ENCODE results near the gene ZNF791.
"Not testable (repeated sequence)": the region's sequence is repeated elsewhere in the genome, so short reads cannot be mapped to it uniquely, and the experiment has no call there.

ZNF791 gene

DNA sequence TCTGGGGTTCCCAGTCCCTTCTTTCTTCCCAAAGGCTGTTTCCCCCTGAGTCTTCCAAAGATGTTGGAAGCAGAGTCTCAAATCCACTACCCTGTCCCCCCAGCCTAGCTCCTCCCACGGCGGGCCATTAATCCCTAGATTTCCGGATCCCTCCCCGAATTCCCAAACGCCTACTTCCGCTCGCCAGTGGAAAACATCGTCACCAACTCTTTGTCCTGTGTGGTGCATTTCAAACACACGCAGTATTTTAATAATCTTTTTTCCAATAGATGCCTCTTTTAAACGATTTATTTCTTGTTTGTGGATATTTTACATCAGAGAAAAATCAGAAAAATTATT is 610 bp downstream of the ZNF791 start:
- peak overlapping the region; percentile 86 for H3K4me3 ChIP-seq (ENCODE audit: low read depth, low read length)
- TF ChIP-seq, protein P1, sequence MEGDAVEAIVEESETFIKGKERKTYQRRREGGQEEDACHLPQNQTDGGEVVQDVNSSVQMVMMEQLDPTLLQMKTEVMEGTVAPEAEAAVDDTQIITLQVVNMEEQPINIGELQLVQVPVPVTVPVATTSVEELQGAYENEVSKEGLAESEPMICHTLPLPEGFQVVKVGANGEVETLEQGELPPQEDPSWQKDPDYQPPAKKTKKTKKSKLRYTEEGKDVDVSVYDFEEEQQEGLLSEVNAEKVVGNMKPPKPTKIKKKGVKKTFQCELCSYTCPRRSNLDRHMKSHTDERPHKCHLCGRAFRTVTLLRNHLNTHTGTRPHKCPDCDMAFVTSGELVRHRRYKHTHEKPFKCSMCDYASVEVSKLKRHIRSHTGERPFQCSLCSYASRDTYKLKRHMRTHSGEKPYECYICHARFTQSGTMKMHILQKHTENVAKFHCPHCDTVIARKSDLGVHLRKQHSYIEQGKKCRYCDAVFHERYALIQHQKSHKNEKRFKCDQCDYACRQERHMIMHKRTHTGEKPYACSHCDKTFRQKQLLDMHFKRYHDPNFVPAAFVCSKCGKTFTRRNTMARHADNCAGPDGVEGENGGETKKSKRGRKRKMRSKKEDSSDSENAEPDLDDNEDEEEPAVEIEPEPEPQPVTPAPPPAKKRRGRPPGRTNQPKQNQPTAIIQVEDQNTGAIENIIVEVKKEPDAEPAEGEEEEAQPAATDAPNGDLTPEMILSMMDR (IDR thresholded peaks at IDR 0.05; ENCODE audit: borderline replicate concordance, insufficient read depth, low read depth, low read length), result no peak

GRCh38 chr19:12617646-12618045 is 6.9 kb downstream of the ZNF791 start:
- TF ChIP-seq, protein P1 (IDR thresholded peaks at IDR 0.05; ENCODE audit: borderline replicate concordance, insufficient read depth, low read depth, low read length), result no peak
- H3K4me3 ChIP-seq (ENCODE audit: low read depth, low read length), result no peak overlapping the region

GRCh38 chr19:12621253-12622024 is 10.7 kb downstream of the ZNF791 start:
- not testable (repeated sequence) for H3K4me3 ChIP-seq (ENCODE audit: low read depth, low read length)

GRCh38 chr19:12623361-12624031 is 12.8 kb downstream of the ZNF791 start:
- TF ChIP-seq, protein P1 (IDR thresholded peaks at IDR 0.05; ENCODE audit: borderline replicate concordance, insufficient read depth, low read depth, low read length), result no peak
- no peak overlapping the region for H3K4me3 ChIP-seq (ENCODE audit: low read depth, low read length)

DNA sequence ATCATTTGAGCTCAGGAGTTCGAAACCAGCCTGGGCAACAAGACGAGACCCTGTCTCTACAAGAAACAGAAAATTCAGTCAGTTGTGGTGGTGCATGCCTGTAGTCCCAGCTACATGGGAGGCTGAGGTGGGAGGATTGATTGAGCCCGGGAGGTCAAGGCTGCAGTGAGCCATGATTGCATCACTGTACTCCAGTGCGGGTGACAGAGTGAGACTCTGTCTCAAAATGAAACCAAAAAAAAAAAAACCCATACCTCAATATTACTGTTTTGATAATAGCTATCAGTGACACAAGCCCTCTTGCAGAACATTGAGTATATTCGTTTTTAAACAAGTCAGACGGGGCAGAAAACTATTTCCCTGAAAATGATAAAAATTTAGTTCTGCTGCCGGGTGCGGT is 16.2 kb downstream of the ZNF791 start:
- TF ChIP-seq, protein P1 (IDR thresholded peaks at IDR 0.05; ENCODE audit: borderline replicate concordance, insufficient read depth, low read depth, low read length), result no peak
- no peak overlapping the region for H3K4me3 ChIP-seq (ENCODE audit: low read depth, low read length)

DNA sequence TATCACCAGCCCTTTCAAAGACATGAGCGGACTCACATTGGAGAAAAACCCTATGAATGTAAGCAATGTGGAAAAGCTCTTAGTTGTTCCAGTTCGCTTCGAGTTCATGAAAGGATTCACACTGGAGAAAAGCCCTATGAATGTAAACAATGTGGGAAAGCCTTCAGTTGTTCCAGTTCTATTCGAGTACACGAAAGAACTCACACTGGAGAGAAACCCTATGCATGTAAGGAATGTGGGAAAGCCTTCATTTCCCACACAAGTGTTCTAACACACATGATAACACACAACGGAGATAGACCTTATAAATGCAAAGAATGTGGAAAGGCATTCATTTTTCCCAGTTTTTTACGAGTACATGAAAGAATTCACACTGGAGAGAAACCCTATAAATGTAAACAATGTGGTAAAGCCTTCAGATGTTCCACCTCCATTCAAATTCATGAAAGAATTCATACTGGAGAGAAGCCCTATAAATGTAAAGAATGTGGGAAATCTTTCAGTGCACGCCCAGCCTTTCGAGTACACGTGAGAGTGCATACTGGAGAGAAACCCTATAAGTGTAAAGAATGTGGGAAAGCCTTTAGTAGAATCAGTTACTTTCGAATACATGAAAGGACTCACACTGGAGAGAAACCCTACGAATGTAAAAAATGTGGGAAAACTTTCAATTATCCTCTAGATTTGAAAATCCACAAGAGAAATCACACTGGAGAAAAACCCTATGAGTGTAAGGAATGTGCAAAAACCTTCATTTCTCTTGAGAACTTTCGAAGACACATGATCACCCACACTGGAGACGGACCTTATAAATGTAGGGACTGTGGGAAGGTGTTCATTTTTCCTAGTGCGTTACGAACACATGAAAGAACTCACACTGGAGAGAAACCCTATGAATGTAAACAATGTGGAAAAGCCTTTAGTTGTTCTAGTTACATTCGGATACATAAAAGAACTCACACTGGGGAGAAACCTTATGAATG is 17.6 kb downstream of the ZNF791 start:
- TF ChIP-seq, protein P1 (IDR thresholded peaks at IDR 0.05; ENCODE audit: borderline replicate concordance, insufficient read depth, low read depth, low read length), result no peak
- H3K4me3 ChIP-seq (ENCODE audit: low read depth, low read length), result no peak overlapping the region

DNA sequence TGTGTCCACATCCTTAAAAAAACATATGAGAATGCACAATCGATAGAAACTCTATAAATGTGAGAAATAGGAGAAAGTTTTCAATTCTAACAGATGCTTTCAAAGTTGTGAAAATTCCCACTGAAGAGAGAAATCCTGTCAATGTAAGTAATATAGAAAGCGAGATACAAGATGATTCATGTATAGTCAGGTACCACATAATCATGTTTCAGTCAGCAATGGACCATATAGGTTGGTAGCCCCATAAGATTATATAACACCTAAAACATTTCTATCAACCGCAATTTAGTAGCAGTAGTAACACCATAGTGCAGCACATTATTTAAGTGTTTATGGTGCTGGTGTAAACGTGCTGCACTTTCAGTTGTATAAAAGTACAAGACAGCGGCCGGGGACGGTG is 18.5 kb downstream of the ZNF791 start:
- TF ChIP-seq, protein P1 (IDR thresholded peaks at IDR 0.05; ENCODE audit: borderline replicate concordance, insufficient read depth, low read depth, low read length), result no peak
- no peak overlapping the region for H3K4me3 ChIP-seq (ENCODE audit: low read depth, low read length)

Data from GM12875 (cell line).